Sigmoid colon (tissue), 7 donors: ENCODE measurements around the gene MED22. TPM values are rescaled to one million over a fixed set of nuclear protein-coding genes. Genes with fewer than 3 reads are reported as not detected.
"Not testable (repeated sequence)": the region's sequence is repeated elsewhere in the genome, so short reads cannot be mapped to it uniquely, and the experiment has no call there.

Experiments used
- DNase-seq: peaks from one replicate; pipeline ENCODE4 v3.0.0-alpha.2; 2019
- H3K27ac ChIP-seq, 4 donors: fragments of 200-600 bp; sonication (generic); one replicate each; pipeline ENCODE4 v1.5.1; 2016 to 2019; ENCODE audit warnings: mild to moderate bottlenecking in 1 of 4
- H3K27me3 ChIP-seq, 3 donors: fragments of 200-600 bp; sonication (generic); one replicate each; pipeline ENCODE4 v1.5.1; 2019; ENCODE audit warnings: mild to moderate bottlenecking in 1 of 3
- H3K36me3 ChIP-seq, 4 donors: fragments of 200-600 bp; sonication (generic); one replicate each; pipeline ENCODE4 v1.5.1; 2016 to 2019
- H3K4me1 ChIP-seq, 4 donors: fragments of 200-600 bp; sonication (generic); one replicate each; pipeline ENCODE4 v1.5.1; 2017 to 2019
- H3K4me3 ChIP-seq, 4 donors: fragments of 200-600 bp; sonication (generic); one replicate each; pipeline ENCODE4 v1.5.1; 2017 to 2019; ENCODE audit warnings: mild to moderate bottlenecking in 2 of 4, moderate library complexity in 1 of 4
- H3K9me3 ChIP-seq, 4 donors: fragments of 200-600 bp in 3 of 4; sonication (generic) in 3 of 4; one replicate each; pipeline versions ENCODE4 v1.5.1 to v1.6.1; 2013 to 2019
- EP300 ChIP-seq, 4 donors: sonication (generic); formaldehyde crosslinking; IDR thresholded peaks; one replicate each; pipeline ENCODE4 v1.6.1; 2017; ENCODE audit warnings: antibody characterized with exemption in 4 of 4
- POLR2A ChIP-seq, 2 donors: fragments of 450-650 bp; IDR thresholded peaks; one replicate each; pipeline ENCODE4 v1.6.1; 2016; ENCODE audit warnings: antibody characterized with exemption in 2 of 2, mild to moderate bottlenecking in 2 of 2, moderate library complexity in 2 of 2
- POLR2AphosphoS5 ChIP-seq, 4 donors: sonication (generic); formaldehyde crosslinking; IDR thresholded peaks; one replicate each; pipeline ENCODE4 v1.6.1; 2017; ENCODE audit warnings: antibody characterized with exemption in 4 of 4
- WGBS, 2 donors: extraction: QIAGEN DNeasy Blood & Tissue Kit; methylation state at CpG; one replicate each; pipeline ENCODE4 v1.1.7; 2013; 5-methylcytosine and 5-hydroxymethylcytosine counted together
- intact Hi-C: fragments of 100-400 bp; cut with DNase I; formaldehyde crosslinking; loops from one replicate; pipeline ENCODE4 v1.15.1; 2023
- polyA plus RNA-seq, 3 donors: library from polyadenylated mRNA; stranded (reverse); fragments of 200-250 nt; gene quantifications; one replicate each; pipeline ENCODE4 v1.2.3, GENCODE V29; 2013
- total RNA-seq, 4 donors: library from RNA; depleted of rRNA; stranded (reverse); fragments of >200 nt; gene quantifications; one replicate each; pipeline ENCODE4 v1.1.0, GENCODE V29; 2016
- TF ChIP-seq, protein P1 (sequence below), 4 experiments: fragments of 450-650 bp in 3 of 4; fragments of 200-600 bp in 1 of 4; IDR thresholded peaks; one replicate each; pipeline ENCODE4 v1.5.1; 2016 to 2019; ENCODE audit warnings: antibody characterized with exemption in 4 of 4, mild to moderate bottlenecking in 3 of 4, moderate library complexity in 2 of 4
- donor health status: healthy with polysubstance abuse.
- donor health status: Bipolar disorder and iron deficiency.
- donor health status: healthy.

MED22 gene
- total and polyA plus RNA-seq, 7 donors = 8.4 to 31.3 (median 23.7) TPM

DNA sequence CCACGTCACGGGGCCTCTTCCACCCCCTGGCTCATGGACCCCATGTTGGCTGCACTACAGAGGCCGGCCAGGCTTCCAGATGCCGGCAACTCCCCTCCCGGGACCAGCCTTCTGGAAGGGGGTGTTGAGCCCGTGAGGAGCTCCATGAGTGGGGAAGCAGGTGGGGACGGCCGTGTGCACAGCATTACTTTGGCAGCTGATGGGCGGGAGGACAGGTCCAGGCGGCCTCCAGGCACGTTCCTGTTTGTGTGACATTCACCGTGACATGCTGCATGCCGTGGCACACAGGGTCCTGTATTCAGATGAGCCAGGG lies 43.8 kb downstream of the MED22 start:
- Histone ChIP-seq H3K4me1 (no peaks in the 10 kb centered on the region), H3K9me3 (no peaks in the 10 kb centered on the region), H3K36me3 (no peaks in the 10 kb centered on the region), H3K27me3 (peaks cover 0 to 11% (median 0%) of the 10 kb centered on the region in 3 donors), H3K4me3 (no peak overlapping the region), H3K27ac (no peak overlapping the region)
- TF ChIP-seq EP300 (IDR thresholded peaks at IDR 0.05) (no peak), POLR2AphosphoS5 (IDR thresholded peaks at IDR 0.05) (no peak), POLR2A (IDR thresholded peaks at IDR 0.05) (no peak)
- TF ChIP-seq, protein P1, sequence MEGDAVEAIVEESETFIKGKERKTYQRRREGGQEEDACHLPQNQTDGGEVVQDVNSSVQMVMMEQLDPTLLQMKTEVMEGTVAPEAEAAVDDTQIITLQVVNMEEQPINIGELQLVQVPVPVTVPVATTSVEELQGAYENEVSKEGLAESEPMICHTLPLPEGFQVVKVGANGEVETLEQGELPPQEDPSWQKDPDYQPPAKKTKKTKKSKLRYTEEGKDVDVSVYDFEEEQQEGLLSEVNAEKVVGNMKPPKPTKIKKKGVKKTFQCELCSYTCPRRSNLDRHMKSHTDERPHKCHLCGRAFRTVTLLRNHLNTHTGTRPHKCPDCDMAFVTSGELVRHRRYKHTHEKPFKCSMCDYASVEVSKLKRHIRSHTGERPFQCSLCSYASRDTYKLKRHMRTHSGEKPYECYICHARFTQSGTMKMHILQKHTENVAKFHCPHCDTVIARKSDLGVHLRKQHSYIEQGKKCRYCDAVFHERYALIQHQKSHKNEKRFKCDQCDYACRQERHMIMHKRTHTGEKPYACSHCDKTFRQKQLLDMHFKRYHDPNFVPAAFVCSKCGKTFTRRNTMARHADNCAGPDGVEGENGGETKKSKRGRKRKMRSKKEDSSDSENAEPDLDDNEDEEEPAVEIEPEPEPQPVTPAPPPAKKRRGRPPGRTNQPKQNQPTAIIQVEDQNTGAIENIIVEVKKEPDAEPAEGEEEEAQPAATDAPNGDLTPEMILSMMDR (IDR thresholded peaks at IDR 0.05) = no peak
- no peak for DNase-seq
- 79 to 88% methylated on average over 13 of the region's 13 CpGs for WGBS, 2 donors
- intact Hi-C loops = no loop called here

DNA sequence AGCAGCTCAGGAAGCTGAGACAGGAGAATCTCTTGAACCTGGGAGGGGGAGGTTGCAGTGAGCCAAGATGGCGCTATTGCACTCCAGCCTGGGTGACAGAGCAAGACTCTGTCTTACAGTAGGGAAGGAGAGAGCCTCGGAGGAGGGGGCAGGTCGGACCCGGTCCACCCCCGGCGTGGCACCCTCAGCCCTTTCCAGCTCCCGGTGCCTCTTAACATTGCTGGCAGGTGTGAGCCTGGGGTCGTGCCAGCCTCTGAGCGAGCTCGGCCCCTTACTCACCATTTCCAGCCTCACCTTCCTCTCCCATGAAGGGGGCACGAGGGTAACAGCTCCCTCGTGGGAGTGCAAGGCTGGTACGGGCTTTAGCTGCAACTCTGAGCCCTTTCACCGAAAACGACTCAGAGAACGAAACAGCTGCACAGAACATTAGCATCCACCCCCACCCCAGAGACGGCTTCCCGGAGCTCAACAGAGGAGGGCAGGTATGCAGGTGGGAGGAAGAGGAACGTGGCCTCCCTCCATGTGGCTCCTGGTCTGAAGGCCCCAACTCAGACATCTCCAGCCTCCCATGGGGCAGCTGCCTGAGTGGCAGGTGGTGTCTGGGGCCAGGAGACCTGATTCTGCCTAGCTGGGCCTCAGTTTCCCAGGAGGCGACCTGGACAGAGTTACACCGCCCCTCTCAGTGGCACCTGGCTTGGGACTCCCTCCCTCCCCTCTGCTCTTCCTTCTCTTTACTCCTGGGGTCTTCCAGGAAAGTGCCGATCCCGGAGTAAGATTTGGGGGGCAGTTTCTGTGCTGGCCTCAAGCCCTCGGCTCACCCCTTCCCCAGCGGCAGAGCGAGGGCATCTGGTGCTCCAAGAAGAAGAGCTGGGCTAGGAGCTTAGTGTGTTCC lies 44.4 kb downstream of the MED22 start:
- Histone ChIP-seq H3K36me3 (no peaks in the 10 kb centered on the region), H3K4me1 (no peaks in the 10 kb centered on the region), H3K27ac (no peak overlapping the region), H3K4me3 (no peak overlapping the region), H3K9me3 (no peaks in the 10 kb centered on the region), H3K27me3 (peaks cover 0 to 11% (median 0%) of the 10 kb centered on the region in 3 donors)
- no peak for TF ChIP-seq POLR2A (IDR thresholded peaks at IDR 0.05)
- TF ChIP-seq, protein P1 (IDR thresholded peaks at IDR 0.05) = no peak
- no peak for DNase-seq
- intact Hi-C loops = no loop called here
- 82 to 86% methylated on average over 26 of the region's 26 CpGs for WGBS, 2 donors

DNA sequence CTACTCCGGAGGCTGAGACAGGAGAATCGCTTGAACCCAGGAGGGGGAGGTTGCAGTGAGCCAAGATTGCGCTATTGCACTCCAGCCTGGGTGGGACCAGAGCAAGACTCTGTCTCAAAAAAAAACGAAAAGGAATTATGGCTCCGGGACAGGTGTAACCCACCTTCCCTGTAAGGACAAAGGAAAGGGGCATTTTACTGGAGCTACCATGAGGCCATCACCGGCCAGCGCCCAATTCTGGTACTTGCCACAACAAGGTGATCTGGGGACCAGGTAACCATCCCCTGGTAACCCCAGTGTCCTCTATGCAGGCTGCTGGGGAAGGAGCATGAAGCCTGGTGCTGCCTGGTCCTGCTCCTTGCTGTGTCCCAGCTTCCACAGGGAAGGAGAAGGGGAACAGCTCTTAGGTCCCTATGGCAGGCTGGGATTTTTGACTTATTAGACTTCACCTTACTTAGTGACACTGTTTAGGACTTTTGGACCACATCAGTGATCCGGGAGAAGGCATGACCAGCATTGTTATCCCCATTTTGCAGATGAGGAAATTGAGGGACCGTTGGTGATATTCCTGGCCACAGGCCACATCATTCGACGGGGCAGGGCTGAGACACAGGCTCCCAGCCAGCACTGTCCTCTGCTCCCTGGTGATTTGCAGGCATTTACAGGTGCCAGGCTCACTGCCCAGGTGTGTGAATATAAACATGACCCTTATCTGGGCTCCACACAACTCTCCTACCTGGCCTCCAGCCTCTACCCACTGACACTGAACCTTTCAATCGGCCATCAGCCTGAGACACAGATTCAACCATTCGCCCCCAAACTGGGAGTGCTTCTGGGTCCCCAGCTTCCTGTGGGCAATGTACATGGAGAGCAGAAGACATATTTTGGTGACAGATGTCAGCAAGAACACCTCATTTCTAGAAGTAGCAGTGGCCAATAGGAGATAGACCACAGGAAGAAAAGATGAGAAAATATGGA lies 46.4 kb downstream of the MED22 start:
- H3K9me3 ChIP-seq = no peaks in the 10 kb centered on the region
- H3K27ac ChIP-seq = no peak overlapping the region
- intact Hi-C loops = no loop called here
- no peak for DNase-seq
- H3K27me3 ChIP-seq = peaks cover 0 to 11% (median 0%) of the 10 kb centered on the region in 3 donors
- TF ChIP-seq POLR2A (IDR thresholded peaks at IDR 0.05) (no peak), POLR2AphosphoS5 (IDR thresholded peaks at IDR 0.05) (no peak), EP300 (IDR thresholded peaks at IDR 0.05) (no peak)
- TF ChIP-seq, protein P1 (IDR thresholded peaks at IDR 0.05) = no peak
- 84 to 93% methylated on average over 13 of the region's 13 CpGs for WGBS, 2 donors
- H3K36me3 ChIP-seq = no peaks in the 10 kb centered on the region
- no peak overlapping the region for H3K4me3 ChIP-seq
- no peaks in the 10 kb centered on the region for H3K4me1 ChIP-seq

DNA sequence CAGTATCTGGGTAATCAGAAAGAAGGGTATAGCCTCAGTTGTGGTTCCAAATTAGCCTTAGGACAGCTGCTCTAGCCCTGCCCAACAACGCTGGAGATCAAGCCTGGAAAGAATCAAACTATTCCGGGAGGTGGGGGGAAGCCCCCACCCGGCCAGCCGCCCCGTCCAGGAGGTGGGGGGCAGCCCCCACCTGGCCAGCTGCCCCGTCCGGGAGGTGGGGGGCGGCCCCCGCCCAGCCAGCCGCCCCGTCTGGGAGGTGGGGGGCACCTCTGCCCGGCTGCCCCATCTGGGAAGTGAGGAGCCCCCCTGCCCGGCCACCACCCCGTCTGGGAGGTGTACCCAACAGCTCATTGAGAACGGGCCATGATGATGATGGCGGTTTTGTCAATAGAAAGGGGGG lies 47.9 kb downstream of the MED22 start:
- H3K36me3 ChIP-seq = not testable (repeated sequence)
- 84 to 85% methylated on average over 16 of the region's 16 CpGs for WGBS, 2 donors

DNA sequence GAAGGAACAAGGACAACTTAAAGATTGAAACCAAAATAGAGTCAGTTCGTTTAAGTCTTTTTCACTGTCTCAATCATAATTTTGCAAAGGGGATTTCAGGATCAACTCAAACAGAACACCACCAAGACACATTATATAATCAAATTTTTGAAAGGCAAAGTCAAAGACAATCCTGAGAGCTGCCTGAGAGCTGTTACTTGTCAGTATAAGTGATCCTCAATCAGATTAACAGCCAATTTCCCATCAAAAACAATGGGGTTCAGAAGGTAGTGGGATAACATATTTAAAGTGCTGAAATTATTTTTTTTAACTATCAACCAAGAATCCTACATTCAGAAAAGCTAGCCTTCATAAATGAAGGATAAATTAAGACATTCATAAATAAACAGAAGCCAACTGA lies 53.7 kb downstream of the MED22 start:
- Histone ChIP-seq H3K9me3 (no peaks in the 10 kb centered on the region), H3K4me1 (no peaks in the 10 kb centered on the region), H3K27ac (no peak overlapping the region), H3K36me3 (no peaks in the 10 kb centered on the region), H3K27me3 (peaks cover 0 to 5% (median 0%) of the 10 kb centered on the region in 3 donors), H3K4me3 (no peak overlapping the region)
- intact Hi-C loops = no loop called here
- no peak for DNase-seq
- 70% methylated on average over 1 of the region's 1 CpG for WGBS, 2 donors
- TF ChIP-seq POLR2A (IDR thresholded peaks at IDR 0.05) = no peak
- TF ChIP-seq POLR2AphosphoS5 (IDR thresholded peaks at IDR 0.05) = no peak
- TF ChIP-seq, protein P1 (IDR thresholded peaks at IDR 0.05) = no peak
- no peak for TF ChIP-seq EP300 (IDR thresholded peaks at IDR 0.05)

More for the DNA sequence above, 47.9 kb downstream of the MED22 start:
- DNase-seq, intact Hi-C loops, H3K9me3 ChIP-seq, H3K27ac ChIP-seq, H3K4me1 ChIP-seq, H3K4me3 ChIP-seq: not testable (repeated sequence)
- peaks cover 0 to 13% (median 0%) of the 10 kb centered on the region in 3 donors for H3K27me3 ChIP-seq
